Brain microvascular endothelial cell (primary cell): ENCODE measurements around the gene RIOK1.
A peak's percentile ranks its signal among the peaks of the same experiment; 100 is the strongest.

Experiments used
- DNase-seq: peaks from one replicate; pipeline ENCODE4 v3.0.0-alpha.2; 2020
- H3K27ac ChIP-seq: fragments of 250-450 bp; sonication (Bioruptor Pico); 2 replicates; pipeline ENCODE4 v1.5.1; 2020; ENCODE audit warnings: mild to moderate bottlenecking, moderate library complexity
- H3K27me3 ChIP-seq: fragments of 250-450 bp; sonication (Bioruptor Pico); replicated peaks from 2 replicates; pipeline ENCODE4 v1.5.1; 2020; ENCODE audit warnings: mild to moderate bottlenecking
- H3K36me3 ChIP-seq: fragments of 250-450 bp; sonication (Bioruptor Pico); replicated peaks from 2 replicates; pipeline ENCODE4 v1.5.1; 2020; ENCODE audit warnings: mild to moderate bottlenecking
- H3K4me3 ChIP-seq: 2 replicates; pipeline ENCODE4 v1.5.1; 2011; ENCODE audit warnings: low read depth, mild to moderate bottlenecking, control low read depth, low read length, moderate library complexity
- CTCF ChIP-seq: IDR thresholded peaks from 2 replicates; pipeline ENCODE4 v1.5.1; 2011; ENCODE audit warnings: low read depth, mild to moderate bottlenecking, moderate library complexity, low read length, control low read depth, inconsistent platforms; ENCODE audit errors: missing control alignments
- in situ Hi-C: cut with HindIII; loops from 2 replicates; pipeline ENCODE4 v1.10.0; 2017; ENCODE audit warnings: low sequenced_read_pairs, low pct_ligation_motif_present

Gene RIOK1

GRCh38 chr6:7367408-7367807, 22.2 kb upstream of the RIOK1 start:
- Histone ChIP-seq H3K27ac (no peak overlapping the region), H3K27me3 (no peaks in the 10 kb centered on the region), H3K4me3 (no peak overlapping the region), H3K36me3 (no peaks in the 10 kb centered on the region)
- DNase-seq, result no peak
- in situ Hi-C loops, result no loop called here
- no peak for TF ChIP-seq CTCF

GRCh38 chr6:7373739-7374138, 15.9 kb upstream of the RIOK1 start:
- DNase-seq, result peak; percentile 3
- Histone ChIP-seq H3K36me3 (no peaks in the 10 kb centered on the region), H3K4me3 (no peak overlapping the region), H3K27me3 (no peaks in the 10 kb centered on the region), H3K27ac (no peak overlapping the region)
- in situ Hi-C loops, result no loop called here
- no peak for TF ChIP-seq CTCF

GRCh38 chr6:7377961-7378360, 11.6 kb upstream of the RIOK1 start:
- Histone ChIP-seq H3K27me3 (no peaks in the 10 kb centered on the region), H3K36me3 (no peaks in the 10 kb centered on the region), H3K27ac (no peak overlapping the region), H3K4me3 (no peak overlapping the region)
- no peak for DNase-seq
- in situ Hi-C loops, result no loop called here
- TF ChIP-seq CTCF, result no peak

GRCh38 chr6:7378740-7379139, 10.9 kb upstream of the RIOK1 start:
- H3K36me3 ChIP-seq, result no peaks in the 10 kb centered on the region
- H3K27ac ChIP-seq, result no peak overlapping the region
- DNase-seq, result no peak
- H3K27me3 ChIP-seq, result no peaks in the 10 kb centered on the region
- in situ Hi-C loops, result no loop called here
- TF ChIP-seq CTCF, result no peak
- no peak overlapping the region for H3K4me3 ChIP-seq

GRCh38 chr6:7381092-7381491, 8.5 kb upstream of the RIOK1 start:
- TF ChIP-seq CTCF, result no peak
- Histone ChIP-seq H3K27me3 (no peaks in the 10 kb centered on the region), H3K36me3 (no peaks in the 10 kb centered on the region), H3K27ac (no peak overlapping the region), H3K4me3 (no peak overlapping the region)
- DNase-seq, result no peak
- in situ Hi-C loops, result no loop called here

- in situ Hi-C loops, result no loop called here
- peak overlapping the region; percentile 90 for H3K27ac ChIP-seq
- DNase-seq, result peak; percentile 65
Observed at GRCh38 chr6:7389162-7389450, 502 bp upstream of the RIOK1 start.

More at GRCh38 chr6:7389162-7389450, 502 bp upstream of the RIOK1 start:
- Histone ChIP-seq H3K36me3 (peaks cover 5% of the 10 kb centered on the region), H3K4me3 (peak overlapping the region; percentile 88), H3K27me3 (no peaks in the 10 kb centered on the region)
- TF ChIP-seq CTCF, result no peak
